Naive thymus-derived CD4-positive, alpha-beta T cell (primary cell): Measurements from ENCODE around the gene NCK1. TPM values are rescaled to one million over a fixed set of nuclear protein-coding genes. Genes with fewer than 3 reads are reported as not detected.

ENCODE experiments used
- ATAC-seq: fragments of 150-1000 bp; cut with Tn5 transposase; 2 replicates; pipeline ENCODE4 v1.10.0; 2021; ENCODE audit warnings: mild to moderate bottlenecking, moderate library complexity
- CTCF ChIA-PET: fragments of 350-600 bp; sonication (Branson Sonifier 250); formaldehyde crosslinking; loops from one replicate; lab custom pipeline; 2021; ENCODE audit warnings: antibody characterized with exemption; lab: Charles Lee
- POLR2A ChIA-PET: fragments of 350-600 bp; sonication (Branson Sonifier 250); formaldehyde crosslinking; loops from one replicate; lab custom pipeline; 2021; ENCODE audit warnings: antibody characterized with exemption, inconsistent platforms; lab: Charles Lee
- DNase-seq, 9 donors: peaks; one replicate each; pipeline versions ENCODE4 v3.0.0 to v3.0.0-alpha.2; 2020 to 2022; ENCODE audit warnings: mixed read lengths in 1 of 9
- H3K27ac ChIP-seq: one replicate; pipeline ENCODE4 v1.7.0; 2013; ENCODE audit warnings: mild to moderate bottlenecking, low read depth, low read length, moderate library complexity
- H3K27me3 ChIP-seq, 2 donors: one replicate each; pipeline ENCODE4 v1.7.0; 2013; ENCODE audit warnings: low read length in 2 of 2, mild to moderate bottlenecking in 2 of 2, moderate library complexity in 2 of 2; ENCODE audit not compliant: control insufficient read depth in 2 of 2, insufficient read depth in 2 of 2
- H3K36me3 ChIP-seq, 3 experiments: 1 replicate in 2 of 3; 2 replicates in 1 of 3; pipeline ENCODE4 v1.7.0; 2013; ENCODE audit warnings: low read length in 3 of 3, mild to moderate bottlenecking in 3 of 3, moderate library complexity in 1 of 3; ENCODE audit not compliant: insufficient read depth in 3 of 3, control insufficient read depth in 2 of 3
- H3K4me1 ChIP-seq, 2 donors: one replicate each; pipeline ENCODE4 v1.7.0; 2013; ENCODE audit warnings: low read length in 2 of 2, mild to moderate bottlenecking in 2 of 2, moderate library complexity in 1 of 2; ENCODE audit not compliant: control insufficient read depth in 2 of 2, insufficient read depth in 2 of 2
- H3K4me3 ChIP-seq: 2 replicates; pipeline ENCODE4 v1.7.0; 2013; ENCODE audit warnings: mild to moderate bottlenecking, low read length
- H3K9me3 ChIP-seq, 3 experiments: 1 replicate in 2 of 3; 2 replicates in 1 of 3; pipeline ENCODE4 v1.7.0; 2013; ENCODE audit warnings: low read length in 3 of 3; ENCODE audit not compliant: control insufficient read depth in 2 of 3
- H3K27ac Mint-ChIP-seq, 9 donors: one replicate each; pipeline ENCODE4 v1.8.0; 2020 to 2022; ENCODE audit warnings: mixed read lengths in 9 of 9, mild to moderate bottlenecking in 8 of 9, moderate library complexity in 5 of 9, inconsistent platforms in 2 of 9
- H3K27me3 Mint-ChIP-seq, 5 donors: one replicate each; pipeline ENCODE4 v1.8.0; 2021 to 2022; ENCODE audit warnings: mixed read lengths in 5 of 5, mild to moderate bottlenecking in 1 of 5
- H3K36me3 Mint-ChIP-seq, 5 donors: one replicate each; pipeline ENCODE4 v1.8.0; 2020 to 2022; ENCODE audit warnings: mixed read lengths in 5 of 5, mild to moderate bottlenecking in 3 of 5, inconsistent platforms in 1 of 5
- H3K4me1 Mint-ChIP-seq, 7 donors: one replicate each; pipeline ENCODE4 v1.8.0; 2020 to 2022; ENCODE audit warnings: mixed read lengths in 7 of 7, mild to moderate bottlenecking in 3 of 7, inconsistent platforms in 1 of 7
- H3K4me3 Mint-ChIP-seq, 10 donors: one replicate each; pipeline ENCODE4 v1.8.0; 2020 to 2022; ENCODE audit warnings: mild to moderate bottlenecking in 10 of 10, mixed read lengths in 10 of 10, moderate library complexity in 6 of 10, inconsistent platforms in 2 of 10
- H3K9me3 Mint-ChIP-seq, 11 donors: one replicate each; pipeline ENCODE4 v1.8.0; 2020 to 2022; ENCODE audit warnings: mixed read lengths in 11 of 11, mild to moderate bottlenecking in 4 of 11, inconsistent platforms in 1 of 11, moderate library complexity in 1 of 11
- intact Hi-C, 2 donors: fragments of 100-400 bp; cut with micrococcal nuclease; formaldehyde crosslinking; loops; one replicate each; pipeline ENCODE4 v1.15.1; 2023
- polyA plus RNA-seq, 2 donors: library from polyadenylated mRNA; unstranded; fragments of 300-500 nt; fragmentation: Illumina TruSeq; gene quantifications; one replicate each; pipeline ENCODE4 v1.2.3, GENCODE V29; 2021
- total RNA-seq, 6 experiments: library from RNA in 5 of 6; stranded (reverse) in 5 of 6; gene quantifications; 1 replicate in 5 of 6; 2 replicates in 1 of 6; pipeline ENCODE4 v1.2.3 and lab custom pipeline; 2021 to 2026

Gene NCK1
- total RNA-seq (10 to 100 TPM; 41.1 to 59.6 (median 47.3) TPM), polyA plus RNA-seq (10 to 100 TPM; 39.1 to 51.4 TPM), total RNA-seq (lab: John Stamatoyannopoulos, UW) (26.9 reads per million, percentile 57 among the genes with 10 or more reads in this experiment)

DNA sequence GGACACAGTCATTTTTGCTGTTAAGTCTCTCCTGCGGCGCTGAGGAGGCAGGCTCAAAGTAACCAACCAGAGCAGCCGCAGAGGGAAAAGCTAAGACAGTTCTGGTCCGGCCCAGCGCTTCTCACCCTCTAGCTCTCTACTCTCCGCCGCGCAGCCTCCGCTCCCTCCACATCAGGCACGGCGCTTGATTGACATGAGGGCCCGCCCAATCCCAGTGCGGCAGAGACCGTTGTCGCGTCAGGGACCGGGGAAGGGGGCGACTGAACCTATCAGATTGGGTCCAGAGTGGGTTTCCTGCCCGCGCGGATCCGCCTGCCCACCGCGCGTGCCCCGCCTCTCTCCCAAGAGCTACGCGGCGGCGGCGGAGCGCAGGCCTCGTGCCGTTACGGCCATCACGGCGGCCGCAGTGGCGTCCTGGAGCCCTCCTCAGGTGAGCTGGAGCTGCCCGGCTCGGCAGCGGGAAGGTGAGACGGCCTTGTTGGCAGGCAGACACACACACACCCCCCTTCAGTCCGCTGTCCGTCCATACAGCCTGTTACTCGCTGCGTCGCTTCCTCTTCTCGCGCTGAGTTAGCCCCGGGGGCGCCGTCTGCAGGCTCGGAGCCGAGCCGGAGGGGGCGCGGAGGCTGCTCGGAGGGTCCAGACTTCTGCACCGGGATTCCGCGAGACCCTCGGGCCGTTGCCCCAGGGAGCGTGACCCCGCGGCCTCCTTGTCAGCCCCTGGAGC lies at the start of gene NCK1:
TSS of gene NCK1 (plus strand) at position 319 of the 727 bp plus-strand sequence. CDS start 65,794 bp downstream, outside the sequence.
- ChIA-PET POLR2A (interaction anchor here (1.0 to 6.4 kb wide), 18 partner anchors 9 to 666 kb away, joined by 3 to 117 read pairs (median 6); partner anchors contain the start of genes MSL2 and STAG1), CTCF (interaction anchor here (0.6 to 3.6 kb wide), 6 partner anchors 9 to 666 kb away, joined by 3 to 32 read pairs (median 5); partner anchors contain the start of genes MSL2 and STAG1)
- peak; percentile 89 to 99 (median 98) for DNase-seq
- Mint-ChIP-seq H3K9me3 (peaks cover 0 to 7% (median 3%) of the 10 kb centered on the region in 11 donors), H3K27ac (peak within 1 kb of the TSS; percentile 93 to 99 (median 97)), H3K27me3 (no peaks in the 10 kb centered on the region), H3K4me1 (peaks cover 32 to 74% (median 64%) of the 10 kb centered on the region in 7 donors), H3K4me3 (peak within 1 kb of the TSS; percentile 91 to 99 (median 94)), H3K36me3 (peaks cover 3 to 14% (median 13%) of the 10 kb centered on the region in 5 donors)
- Histone ChIP-seq H3K27me3 (no peaks in the 10 kb centered on the region), H3K9me3 (peaks cover 0 to 3% (median 3%) of the 10 kb centered on the region in 3 experiments), H3K27ac (peak within 1 kb of the TSS; percentile 93), H3K36me3 (peaks cover 0 to 7% (median 0%) of the 10 kb centered on the region in 3 experiments), H3K4me3 (peak within 1 kb of the TSS; percentile 85), H3K4me1 (peaks cover 20 to 25% of the 10 kb centered on the region in 2 donors)
- intact Hi-C loops: loop anchor here (1.0 to 10.0 kb wide), 18 partner anchors 23 to 787 kb away; partner anchors contain the start of genes MSL2 (in 2 of the 2), PCCB (in 2 of the 2) and STAG1 (in 2 of the 2)
- ATAC-seq: peak; percentile 97

DNA sequence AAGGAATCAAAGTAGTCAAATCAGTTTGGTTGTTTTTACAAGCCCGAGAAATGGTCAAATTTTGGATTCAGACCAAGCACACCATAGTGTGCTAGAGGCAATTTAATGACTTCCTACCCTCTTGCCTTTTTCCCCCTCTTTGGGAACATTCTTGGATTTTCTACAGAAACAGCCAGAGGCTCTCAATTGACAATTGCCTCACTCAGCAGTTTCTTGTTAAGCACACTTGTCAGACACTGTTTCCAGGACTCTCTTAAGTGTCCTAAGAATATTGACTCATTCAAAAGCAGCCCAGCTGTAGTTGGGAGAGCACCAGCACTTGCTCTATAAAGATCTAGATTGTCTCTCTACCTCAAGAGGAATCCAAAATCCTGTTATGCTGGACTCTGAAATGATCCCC lies 44.6 kb upstream of the NCK1 start:
- intact Hi-C loops: no loop called here
- Histone ChIP-seq H3K4me1 (peaks cover 6 to 10% of the 10 kb centered on the region in 2 donors), H3K9me3 (no peaks in the 10 kb centered on the region), H3K27ac (no peak overlapping the region), H3K27me3 (peaks cover 0 to 3% of the 10 kb centered on the region in 2 donors), H3K4me3 (no peak overlapping the region), H3K36me3 (no peaks in the 10 kb centered on the region)
- H3K36me3 Mint-ChIP-seq: peaks cover 0 to 1% (median 0%) of the 10 kb centered on the region in 5 donors
- peaks cover 41 to 53% (median 50%) of the 10 kb centered on the region in 5 donors for H3K27me3 Mint-ChIP-seq
- ChIA-PET CTCF (no interaction called here), POLR2A (no interaction called here)
- H3K9me3 Mint-ChIP-seq: peaks cover 0 to 3% (median 1%) of the 10 kb centered on the region in 11 donors
- H3K4me1 Mint-ChIP-seq: peaks cover 10 to 23% (median 19%) of the 10 kb centered on the region in 7 donors
- no peak overlapping the region for H3K27ac Mint-ChIP-seq
- ATAC-seq (no peak), DNase-seq (no peak)
- peak overlapping the region in 3 of 10 donors; percentile 21 to 94 (median 93) for H3K4me3 Mint-ChIP-seq

DNA sequence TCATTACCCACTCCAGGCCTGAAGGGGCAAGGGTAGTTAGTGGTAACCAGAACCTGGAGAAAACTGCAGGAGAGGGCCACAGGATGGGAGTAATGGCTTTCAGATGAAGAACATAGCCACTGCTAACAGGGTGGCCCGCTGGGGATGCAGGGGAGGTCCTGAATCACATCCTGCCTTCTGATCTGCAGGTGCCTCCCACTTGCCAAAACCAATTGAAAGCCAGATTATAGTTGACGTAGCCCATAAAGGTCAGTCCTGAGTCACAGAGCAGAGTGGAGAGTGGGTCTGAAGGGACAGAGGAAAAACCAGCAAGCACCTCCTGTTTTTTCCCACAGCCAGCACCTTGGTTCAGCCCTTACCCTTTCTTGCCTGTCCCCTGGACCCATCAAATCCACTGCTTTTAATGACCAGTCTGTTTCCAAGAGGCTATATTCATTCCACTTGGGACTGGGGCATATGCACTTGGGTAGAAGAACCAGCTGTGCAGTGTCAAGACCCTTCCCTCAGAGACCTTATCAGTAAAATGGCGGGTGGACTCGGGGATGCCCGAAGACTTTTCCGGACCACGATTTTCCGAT lies 43.7 kb upstream of the NCK1 start:
- Mint-ChIP-seq H3K4me3 (peak overlapping the region; percentile 77 to 94 (median 84)), H3K27ac (peak overlapping the region in 1 of 9 donors; percentile 52), H3K27me3 (peaks cover 47 to 61% (median 53%) of the 10 kb centered on the region in 5 donors), H3K36me3 (peaks cover 0 to 7% (median 5%) of the 10 kb centered on the region in 5 donors), H3K9me3 (peaks cover 4 to 11% (median 7%) of the 10 kb centered on the region in 11 donors), H3K4me1 (peaks cover 10 to 23% (median 19%) of the 10 kb centered on the region in 7 donors)
- ChIA-PET POLR2A (no interaction called here), CTCF (no interaction called here)
- Histone ChIP-seq H3K9me3 (no peaks in the 10 kb centered on the region), H3K36me3 (no peaks in the 10 kb centered on the region), H3K27me3 (peaks cover 0 to 3% of the 10 kb centered on the region in 2 donors), H3K4me3 (peak overlapping the region; percentile 44), H3K27ac (no peak overlapping the region), H3K4me1 (peaks cover 6 to 10% of the 10 kb centered on the region in 2 donors)
- peak in 2 of 9 donors; percentile 1 to 46 for DNase-seq
- ATAC-seq: peak; percentile 48
- intact Hi-C loops: loop anchor here in 1 of 2 donors (1.0 kb wide), 2 partner anchors 44 to 66 kb away; partner anchors contain the start of genes NCK1 and STAG1

DNA sequence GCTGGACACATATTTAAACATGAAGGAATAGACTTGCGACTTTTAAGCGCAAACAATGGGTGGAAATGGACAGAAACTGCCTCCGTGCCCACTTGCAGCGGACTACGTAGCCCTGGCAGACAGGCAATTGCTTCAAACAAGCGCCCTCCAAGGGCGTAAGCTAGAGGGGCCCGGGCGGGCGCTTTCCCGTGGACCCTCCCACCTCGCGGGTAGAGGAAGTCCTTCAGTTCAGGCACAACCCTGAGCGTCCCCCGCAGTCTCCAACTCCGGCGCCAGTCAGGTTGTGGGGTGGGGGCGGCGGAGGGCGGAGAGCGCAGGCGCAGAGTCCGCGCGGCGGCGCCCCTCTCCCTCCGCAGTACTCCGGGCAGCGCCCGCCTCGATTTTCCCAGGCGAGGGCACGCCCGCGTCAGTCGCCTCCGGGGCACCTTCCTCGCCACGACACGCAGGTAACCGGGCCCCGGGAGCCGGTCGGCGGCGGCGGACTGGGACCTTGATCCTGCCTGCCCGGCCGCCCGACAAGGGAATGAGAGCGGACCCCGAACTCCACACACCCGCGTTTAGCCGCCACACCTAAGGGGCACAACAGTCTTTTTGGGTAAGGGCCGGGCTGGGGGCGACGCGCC lies 43.1 kb upstream of the NCK1 start, which contains the start of gene SLC35G2:
TSS of gene SLC35G2 (plus strand) at position 358 of the 623 bp plus-strand sequence. CDS start 35,335 bp downstream, outside the sequence.
- POLR2A ChIA-PET: no interaction called here
- peaks cover 0 to 3% of the 10 kb centered on the region in 2 donors for H3K27me3 ChIP-seq
- intact Hi-C loops: loop anchor here in 1 of 2 donors (1.0 kb wide), 3 partner anchors 43 to 100 kb away; partner anchors contain the start of genes NCK1 and STAG1
- H3K27ac ChIP-seq: no peak within 1 kb of the TSS
- peak within 1 kb of the TSS in 1 of 9 donors; percentile 52 for H3K27ac Mint-ChIP-seq
- H3K9me3 ChIP-seq: no peaks in the 10 kb centered on the region
- H3K4me1 Mint-ChIP-seq: peaks cover 10 to 23% (median 19%) of the 10 kb centered on the region in 7 donors
- peak within 1 kb of the TSS; percentile 44 for H3K4me3 ChIP-seq
- ATAC-seq (peak; percentile 67), DNase-seq (peak in 4 of 9 donors; percentile 7 to 63 (median 10))
- peaks cover 0 to 7% (median 5%) of the 10 kb centered on the region in 5 donors for H3K36me3 Mint-ChIP-seq
- peaks cover 50 to 65% (median 56%) of the 10 kb centered on the region in 5 donors for H3K27me3 Mint-ChIP-seq
- H3K9me3 Mint-ChIP-seq: peaks cover 5 to 14% (median 9%) of the 10 kb centered on the region in 11 donors
- CTCF ChIA-PET: no interaction called here
- peak within 1 kb of the TSS; percentile 83 to 94 (median 86) for H3K4me3 Mint-ChIP-seq
- no peaks in the 10 kb centered on the region for H3K36me3 ChIP-seq
- peaks cover 6 to 10% of the 10 kb centered on the region in 2 donors for H3K4me1 ChIP-seq

DNA sequence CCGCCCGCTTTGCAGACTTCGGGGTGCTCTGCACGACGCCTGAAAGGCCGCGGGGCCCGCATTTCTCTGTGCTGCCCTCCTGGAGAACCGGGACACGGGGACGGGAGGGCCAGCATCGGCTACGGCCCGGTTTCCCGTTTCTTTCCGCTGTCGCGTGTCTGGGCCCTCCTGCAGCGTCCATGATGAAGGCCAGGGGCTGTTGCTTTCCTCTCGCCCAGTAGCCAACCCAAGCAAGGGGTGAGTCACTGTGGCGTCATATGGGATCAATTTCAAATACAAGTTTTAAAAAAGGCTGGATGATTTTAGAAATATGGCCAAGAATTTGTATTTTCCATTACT lies 42.6 kb upstream of the NCK1 start:
- H3K36me3 ChIP-seq: no peaks in the 10 kb centered on the region
- Mint-ChIP-seq H3K36me3 (peaks cover 0 to 7% (median 5%) of the 10 kb centered on the region in 5 donors), H3K4me1 (peaks cover 10 to 23% (median 19%) of the 10 kb centered on the region in 7 donors), H3K9me3 (peaks cover 6 to 19% (median 13%) of the 10 kb centered on the region in 11 donors), H3K27me3 (peaks cover 54 to 69% (median 60%) of the 10 kb centered on the region in 5 donors), H3K27ac (peak overlapping the region in 1 of 9 donors; percentile 35), H3K4me3 (peak overlapping the region; percentile 83 to 94 (median 86))
- H3K27ac ChIP-seq: no peak overlapping the region
- H3K4me1 ChIP-seq: peaks cover 6 to 10% of the 10 kb centered on the region in 2 donors
- H3K9me3 ChIP-seq: no peaks in the 10 kb centered on the region
- intact Hi-C loops: loop anchor here in 1 of 2 donors (1.0 kb wide), 1 partner anchor 100 kb away; no protein-coding TSS in a partner anchor
- DNase-seq: peak in 2 of 9 donors; percentile 0 to 5
- peaks cover 0 to 3% of the 10 kb centered on the region in 2 donors for H3K27me3 ChIP-seq
- peak; percentile 51 for ATAC-seq
- ChIA-PET CTCF (no interaction called here), POLR2A (no interaction called here)
- peak overlapping the region; percentile 44 for H3K4me3 ChIP-seq
